CD4-positive, CD25-positive, alpha-beta regulatory T cell (primary cell): ENCODE measurements around the gene LSM5. TPM values are rescaled to one million over a fixed set of nuclear protein-coding genes. Genes with fewer than 3 reads are reported as not detected.
A peak's percentile ranks its signal among the peaks of the same experiment; 100 is the strongest.

Experiments used
- ATAC-seq, 2 donors: fragments of 150-1000 bp; cut with Tn5 transposase; one replicate each; pipeline ENCODE4 v1.10.0; 2021; ENCODE audit warnings: low read depth in 2 of 2, moderate number of reproducible peaks in 2 of 2, moderate library complexity in 1 of 2
- DNase-seq, 3 donors: peaks; one replicate each; pipeline versions ENCODE4 v3.0.0 to v3.0.0-alpha.2; 2012 to 2022; ENCODE audit warnings: mixed read lengths in 1 of 3
- H3K27ac ChIP-seq: one replicate; pipeline ENCODE4 v1.7.0; 2013; ENCODE audit warnings: mild to moderate bottlenecking, low read length; ENCODE audit not compliant: insufficient read depth, poor library complexity, severe bottlenecking
- H3K27me3 ChIP-seq: one replicate; pipeline ENCODE4 v1.7.0; 2013; ENCODE audit warnings: low read length; ENCODE audit not compliant: control insufficient read depth, insufficient read depth
- H3K36me3 ChIP-seq: one replicate; pipeline ENCODE4 v1.7.0; 2013; ENCODE audit warnings: mild to moderate bottlenecking, low read length, moderate library complexity; ENCODE audit not compliant: control insufficient read depth, insufficient read depth
- H3K4me1 ChIP-seq: 2 replicates; pipeline ENCODE4 v1.7.0; 2013; ENCODE audit warnings: mild to moderate bottlenecking, low read length; ENCODE audit not compliant: insufficient read depth, control insufficient read depth, poor library complexity, severe bottlenecking
- H3K4me3 ChIP-seq: one replicate; pipeline ENCODE4 v1.7.0; 2013; ENCODE audit warnings: low read depth, mild to moderate bottlenecking, low read length, moderate library complexity
- H3K9me3 ChIP-seq, 2 experiments: 1 replicate in 1 of 2; 2 replicates in 1 of 2; pipeline ENCODE4 v1.7.0; 2013; ENCODE audit warnings: low read length in 2 of 2, mild to moderate bottlenecking in 1 of 2, moderate library complexity in 1 of 2; ENCODE audit not compliant: control insufficient read depth in 2 of 2
- H3K27ac Mint-ChIP-seq, 3 donors: one replicate each; pipeline ENCODE4 v1.8.0; 2020 to 2022; ENCODE audit warnings: mild to moderate bottlenecking in 3 of 3, mixed read lengths in 3 of 3, moderate library complexity in 2 of 3
- H3K27me3 Mint-ChIP-seq: one replicate; pipeline ENCODE4 v1.8.0; 2022; ENCODE audit warnings: mild to moderate bottlenecking, mixed read lengths
- H3K36me3 Mint-ChIP-seq: one replicate; pipeline ENCODE4 v1.8.0; 2020; ENCODE audit warnings: mixed read lengths
- H3K4me1 Mint-ChIP-seq, 4 donors: one replicate each; pipeline ENCODE4 v1.8.0; 2020 to 2022; ENCODE audit warnings: mixed read lengths in 4 of 4, mild to moderate bottlenecking in 1 of 4
- H3K4me3 Mint-ChIP-seq, 4 donors: one replicate each; pipeline ENCODE4 v1.8.0; 2020 to 2022; ENCODE audit warnings: mild to moderate bottlenecking in 4 of 4, mixed read lengths in 4 of 4, moderate library complexity in 3 of 4
- H3K9me3 Mint-ChIP-seq, 7 donors: one replicate each; pipeline ENCODE4 v1.8.0; 2020 to 2022; ENCODE audit warnings: mixed read lengths in 7 of 7, mild to moderate bottlenecking in 3 of 7, moderate library complexity in 2 of 7
- polyA plus RNA-seq, 4 donors: library from polyadenylated mRNA; unstranded; fragments of 300-500 nt; fragmentation: Illumina TruSeq; gene quantifications; one replicate each; pipeline ENCODE4 v1.2.3, GENCODE V29; 2021
- total RNA-seq: library from RNA; stranded (reverse); gene quantifications from one replicate; pipeline ENCODE4 v1.2.3, GENCODE V29; 2022

The LSM5 gene
- total and polyA plus RNA-seq, 5 donors from 2014 or later, result 17.3 to 136 (median 102) TPM

- Mint-ChIP-seq H3K4me1 (peaks cover 15 to 51% (median 34%) of the 10 kb centered on the region in 4 donors), H3K36me3 (peaks cover 5% of the 10 kb centered on the region), H3K9me3 (peaks cover 0 to 2% (median 0%) of the 10 kb centered on the region in 7 donors), H3K27ac (peak overlapping the region; percentile 92 to 99 (median 96)), H3K27me3 (peaks cover 5% of the 10 kb centered on the region), H3K4me3 (peak overlapping the region; percentile 93 to 99 (median 96))
- Histone ChIP-seq H3K36me3 (no peaks in the 10 kb centered on the region), H3K9me3 (no peaks in the 10 kb centered on the region), H3K4me3 (peak overlapping the region; percentile 94), H3K4me1 (peaks cover 27% of the 10 kb centered on the region), H3K27me3 (no peaks in the 10 kb centered on the region), H3K27ac (peak overlapping the region; percentile 97)
- ATAC-seq (no peak), DNase-seq (no peak)
These were observed 4.7 kb upstream of the LSM5 start for GRCh38 chr7:32494946-32495297.

DNA sequence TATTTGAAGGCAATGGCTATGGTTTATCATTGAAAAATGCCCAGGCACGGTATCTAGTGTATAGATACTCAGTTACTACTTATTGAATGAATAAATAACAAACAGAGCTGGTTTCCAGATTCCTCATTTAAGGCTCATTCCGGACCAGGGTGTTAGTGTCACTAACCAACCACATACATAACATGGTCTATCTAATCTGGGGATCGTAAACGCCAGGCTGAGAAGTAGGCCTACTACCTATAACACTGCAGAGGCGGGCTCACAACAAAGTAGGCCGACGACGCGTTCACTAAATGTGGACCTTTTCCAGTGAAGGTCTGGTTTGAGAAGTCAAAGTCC lies 423 bp downstream of the LSM5 start:
- H3K9me3 Mint-ChIP-seq, result peaks cover 0 to 1% (median 0%) of the 10 kb centered on the region in 7 donors
- Histone ChIP-seq H3K36me3 (peaks cover 22% of the 10 kb centered on the region), H3K4me3 (peak overlapping the region; percentile 97), H3K27me3 (no peaks in the 10 kb centered on the region), H3K9me3 (no peaks in the 10 kb centered on the region), H3K4me1 (peaks cover 24% of the 10 kb centered on the region), H3K27ac (peak overlapping the region; percentile 90)
- ATAC-seq (no peak), DNase-seq (no peak)
- H3K27ac Mint-ChIP-seq, result peak overlapping the region; percentile 92 to 97 (median 93)
- H3K4me1 Mint-ChIP-seq, result peaks cover 10 to 45% (median 30%) of the 10 kb centered on the region in 4 donors
- peak overlapping the region; percentile 86 to 94 (median 92) for H3K4me3 Mint-ChIP-seq
- H3K36me3 Mint-ChIP-seq, result peaks cover 17% of the 10 kb centered on the region
- peaks cover 3% of the 10 kb centered on the region for H3K27me3 Mint-ChIP-seq

DNA sequence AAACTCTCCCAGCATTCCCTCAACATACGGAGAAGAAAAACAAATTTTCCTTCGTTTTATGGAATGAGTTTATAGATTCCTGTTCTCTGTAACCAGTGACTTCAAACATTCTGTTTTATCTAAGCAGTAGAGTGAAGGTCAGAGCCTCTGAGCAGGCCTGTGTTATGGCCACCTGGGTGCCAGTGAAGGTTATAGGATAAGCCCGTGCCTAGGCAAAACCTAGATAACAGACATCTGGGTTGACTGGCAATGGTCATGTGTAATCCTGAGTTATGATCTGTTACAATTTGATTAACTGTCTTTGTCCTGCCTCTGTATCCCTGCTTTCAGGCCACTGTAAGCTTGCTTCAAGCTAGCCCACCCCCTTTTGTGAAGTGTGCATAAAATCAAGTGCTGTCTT lies 8.3 kb downstream of the LSM5 start:
- Mint-ChIP-seq H3K27ac (peak overlapping the region in 1 of 3 donors; percentile 29), H3K4me1 (peaks cover 0 to 2% (median under 1%) of the 10 kb centered on the region in 4 donors)
- no peak for DNase-seq

GRCh38 chr7:32481176-32481575 lies 9.0 kb downstream of the LSM5 start:
- no peak overlapping the region for H3K27ac ChIP-seq
- H3K36me3 ChIP-seq, result peaks cover 8% of the 10 kb centered on the region
- H3K4me3 ChIP-seq, result no peak overlapping the region
- H3K9me3 ChIP-seq, result no peaks in the 10 kb centered on the region
- ATAC-seq, result no peak
- H3K4me1 ChIP-seq, result no peaks in the 10 kb centered on the region
- H3K27ac Mint-ChIP-seq, result peak overlapping the region in 1 of 3 donors; percentile 29
- H3K27me3 ChIP-seq, result no peaks in the 10 kb centered on the region
- H3K4me3 Mint-ChIP-seq, result no peak overlapping the region
- peaks cover 8% of the 10 kb centered on the region for H3K36me3 Mint-ChIP-seq
- peaks cover 11% of the 10 kb centered on the region for H3K27me3 Mint-ChIP-seq
- no peaks in the 10 kb centered on the region for H3K9me3 Mint-ChIP-seq
- peaks cover 0 to 2% (median under 1%) of the 10 kb centered on the region in 4 donors for H3K4me1 Mint-ChIP-seq
- DNase-seq, result no peak

More for the DNA sequence above, 8.3 kb downstream of the LSM5 start:
- Histone ChIP-seq H3K27ac (no peak overlapping the region), H3K4me3 (no peak overlapping the region), H3K27me3 (no peaks in the 10 kb centered on the region), H3K9me3 (no peaks in the 10 kb centered on the region), H3K36me3 (peaks cover 15% of the 10 kb centered on the region), H3K4me1 (no peaks in the 10 kb centered on the region)
- Mint-ChIP-seq H3K4me3 (no peak overlapping the region), H3K9me3 (no peaks in the 10 kb centered on the region), H3K27me3 (peaks cover 8% of the 10 kb centered on the region), H3K36me3 (peaks cover 9% of the 10 kb centered on the region)
- ATAC-seq, result no peak

DNA sequence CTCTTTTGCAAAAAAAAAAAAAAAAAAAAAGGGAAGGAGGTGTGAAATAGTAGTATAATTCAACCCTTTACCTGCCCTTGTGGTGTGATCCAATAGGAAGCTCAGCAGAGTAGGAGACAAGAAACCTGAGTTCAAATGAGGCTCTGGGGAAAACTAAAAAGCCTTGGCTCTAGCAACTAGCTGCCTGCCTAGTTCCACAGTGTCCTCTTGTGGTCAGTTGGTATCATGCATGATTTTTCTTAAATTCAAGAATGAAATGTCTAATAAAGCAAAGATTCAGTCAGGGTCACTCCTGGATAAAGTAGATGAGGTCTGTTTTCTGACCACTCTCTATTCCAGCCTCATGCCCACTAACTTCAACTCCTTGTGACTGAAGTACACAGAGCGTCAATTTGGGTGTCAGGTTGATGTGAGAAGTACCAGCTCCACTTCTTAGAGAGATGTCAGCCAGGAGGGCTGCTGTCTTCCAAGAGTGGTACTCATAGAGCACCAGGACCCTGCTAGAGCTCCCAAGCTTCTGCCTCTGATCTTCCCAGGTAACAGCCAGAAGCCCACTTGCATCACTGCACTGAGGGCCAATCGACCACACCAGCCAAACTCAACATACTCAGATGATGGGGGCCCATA lies 10.5 kb downstream of the LSM5 start:
- H3K4me1 Mint-ChIP-seq, result peaks cover 0 to 1% (median 0%) of the 10 kb centered on the region in 4 donors
- Histone ChIP-seq H3K36me3 (no peaks in the 10 kb centered on the region), H3K27me3 (peaks cover 2% of the 10 kb centered on the region), H3K9me3 (no peaks in the 10 kb centered on the region), H3K27ac (no peak overlapping the region), H3K4me1 (no peaks in the 10 kb centered on the region), H3K4me3 (no peak overlapping the region)
- H3K36me3 Mint-ChIP-seq, result no peaks in the 10 kb centered on the region
- ATAC-seq (no peak), DNase-seq (peak in 1 of 3 donors; percentile 54)
- H3K4me3 Mint-ChIP-seq, result no peak overlapping the region
- peak overlapping the region in 1 of 3 donors; percentile 24 for H3K27ac Mint-ChIP-seq
- peaks cover 14% of the 10 kb centered on the region for H3K27me3 Mint-ChIP-seq
- H3K9me3 Mint-ChIP-seq, result no peaks in the 10 kb centered on the region

GRCh38 chr7:32477649-32477980 lies 12.6 kb downstream of the LSM5 start:
- no peaks in the 10 kb centered on the region for H3K4me1 Mint-ChIP-seq
- Histone ChIP-seq H3K27me3 (peaks cover 2% of the 10 kb centered on the region), H3K27ac (no peak overlapping the region), H3K9me3 (no peaks in the 10 kb centered on the region), H3K4me1 (no peaks in the 10 kb centered on the region), H3K36me3 (no peaks in the 10 kb centered on the region), H3K4me3 (no peak overlapping the region)
- peaks cover 19% of the 10 kb centered on the region for H3K27me3 Mint-ChIP-seq
- no peaks in the 10 kb centered on the region for H3K36me3 Mint-ChIP-seq
- no peaks in the 10 kb centered on the region for H3K9me3 Mint-ChIP-seq
- H3K4me3 Mint-ChIP-seq, result no peak overlapping the region
- DNase-seq (no peak), ATAC-seq (no peak)
- H3K27ac Mint-ChIP-seq, result no peak overlapping the region

DNA sequence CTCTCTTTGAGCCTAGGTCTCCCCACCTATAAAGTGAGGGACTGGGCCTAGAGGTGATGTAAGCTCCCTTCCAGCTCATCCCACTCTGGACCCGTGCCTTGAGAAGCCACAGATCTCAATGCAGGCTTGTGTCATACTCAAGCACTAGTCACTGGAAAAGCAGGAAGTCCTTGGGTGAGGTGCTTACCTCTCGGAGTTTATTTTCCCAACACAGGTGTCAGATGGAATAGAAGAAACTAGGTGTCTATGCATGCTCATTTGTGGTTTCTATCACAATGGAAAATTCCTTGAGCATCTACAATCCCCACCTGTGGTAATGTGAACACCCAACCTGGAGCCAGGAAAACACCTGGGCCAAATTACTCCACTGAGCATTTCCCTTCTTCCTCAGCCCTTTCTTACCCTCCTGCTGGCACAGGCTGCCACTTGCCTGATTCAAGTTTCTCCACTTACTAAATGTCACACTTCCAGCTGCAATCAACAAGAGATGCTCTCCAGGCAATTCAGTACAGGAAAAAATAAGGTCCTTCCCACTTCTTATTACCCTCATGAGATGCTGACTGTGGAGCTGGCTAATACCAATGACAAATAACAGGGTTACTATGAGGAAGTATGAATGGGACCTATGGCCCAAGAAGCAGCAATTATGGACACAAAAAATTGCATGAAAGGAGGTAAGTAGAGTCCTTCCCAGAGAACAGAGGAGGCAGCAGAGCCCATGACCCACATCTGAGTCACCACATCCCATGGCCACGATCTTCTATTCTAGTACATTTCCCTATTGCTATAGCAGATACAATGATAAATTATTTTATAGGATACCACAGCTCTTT lies 13.1 kb downstream of the LSM5 start:
- Mint-ChIP-seq H3K36me3 (no peaks in the 10 kb centered on the region), H3K27me3 (peaks cover 19% of the 10 kb centered on the region), H3K4me1 (no peaks in the 10 kb centered on the region), H3K9me3 (no peaks in the 10 kb centered on the region), H3K4me3 (no peak overlapping the region), H3K27ac (no peak overlapping the region)
- no peak overlapping the region for H3K4me3 ChIP-seq
- peaks cover 2% of the 10 kb centered on the region for H3K27me3 ChIP-seq
- no peaks in the 10 kb centered on the region for H3K36me3 ChIP-seq
- no peaks in the 10 kb centered on the region for H3K9me3 ChIP-seq
- no peak for ATAC-seq
- H3K27ac ChIP-seq, result no peak overlapping the region
- no peaks in the 10 kb centered on the region for H3K4me1 ChIP-seq
- no peak for DNase-seq
